ENCODE measurements around the gene TPST2. TPM values are rescaled to one million over a fixed set of nuclear protein-coding genes. Genes with fewer than 3 reads are reported as not detected.

Gene TPST2
- total and polyA plus RNA-seq, 2 of the 4 experiments (the other 2 are of a cell fraction) = 42.5 to 63.6 TPM

- no peak overlapping the region; the same call in 2 of the 3 replicates for H2BK15ac ChIP-seq (ENCODE audit: low read depth, low read length)
- TF ChIP-seq RCOR1 (IDR thresholded peaks at IDR 0.05; ENCODE audit: insufficient replicate concordance, low read length) (no peak), SMC3 (IDR thresholded peaks at IDR 0.05; ENCODE audit: low read depth, low read length) (no peak), CTCF (conservative IDR thresholded peaks at IDR 0.05; ENCODE audit: low read depth, low read length) (no peak), MAZ (IDR thresholded peaks at IDR 0.05; ENCODE audit: borderline replicate concordance, low read depth, low read length) (no peak), MXI1 (IDR thresholded peaks at IDR 0.05; ENCODE audit: borderline replicate concordance, low read depth, low read length) (no peak), MAFK (IDR thresholded peaks at IDR 0.05; ENCODE audit: low read depth, low read length) (no peak), RFX5 (IDR thresholded peaks at IDR 0.05; ENCODE audit: low read depth, low read length) (no peak), USF2 (IDR thresholded peaks at IDR 0.05; ENCODE audit: low read depth, low read length) (no peak), POLR2A (IDR thresholded peaks at IDR 0.05; ENCODE audit: low read depth, low read length) (no peak), FOS (IDR thresholded peaks at IDR 0.05; ENCODE audit: low read depth, low read length) (no peak)
- POLR2A ChIA-PET (ENCODE audit: unreplicated experiment) = no interaction called here
- no peak overlapping the region; a peak in 1 of 4 replicates for H4K8ac ChIP-seq (ENCODE audit: low read depth in 2 of 2, low read length in 2 of 2)
- peak overlapping the region; percentile 1; the same call in 1 of the 2 replicates for H2AK5ac ChIP-seq (ENCODE audit: low read depth, low read length)
- no peak overlapping the region for H2BK20ac ChIP-seq (ENCODE audit: low read depth, low read length)
- H2BK5ac ChIP-seq (ENCODE audit: low read depth, low read length, poor library complexity, severe bottlenecking) = no peak overlapping the region
- no peak overlapping the region for H3K14ac ChIP-seq (replicated peaks; ENCODE audit: low read depth, low read length)
- intact Hi-C loops (cut with micrococcal nuclease) = no loop called here
- 0 out of 2 replicates have a peak overlapping the region, but pooled peaks have one; percentile 6 for H4K91ac ChIP-seq (ENCODE audit: insufficient read depth, low read depth, low read length)
- H3K23ac ChIP-seq (ENCODE audit: low read depth, low read length) = no peak overlapping the region
- no peak overlapping the region for H2AK9ac ChIP-seq (replicated peaks; ENCODE audit: low read depth, low read length, poor library complexity)
- no peak overlapping the region for H3K56ac ChIP-seq (ENCODE audit: extremely low read depth, insufficient read depth, low read length)
- peaks cover 41% of the 10 kb centered on the region for H3K9me1 ChIP-seq (ENCODE audit: insufficient read depth, low read length)
- dilution Hi-C loops (cut with HindIII; ENCODE audit: low sequenced_read_pairs, unreplicated experiment) = no loop called here
- WGBS, 2 experiments (ENCODE audit: extremely low coverage in 2 of 2, insufficient read length in 1 of 2) = 50% methylated on average over 2 of the region's 6 CpGs; no CpG with 5 or more reads in 1 of the 2 experiments
- H4K5ac ChIP-seq (ENCODE audit: low read depth, low read length) = no peak overlapping the region
- in situ Hi-C loops (cut with MboI; ENCODE audit: low sequenced_read_pairs) = no loop called here
- no peak overlapping the region for H3K18ac ChIP-seq (ENCODE audit: low read depth, low read length)
- CTCF ChIA-PET = no interaction called here
- no peaks in the 10 kb centered on the region for H3K36me3 ChIP-seq (ENCODE audit: control insufficient read depth, insufficient read depth, low read length)
- no TSS peak for BruUV-seq (replicated peaks)
- DNase-seq (no peak), ATAC-seq (ENCODE audit: low read depth) (no peak)
- H2BK120ac ChIP-seq (ENCODE audit: low read depth, low read length) = 0 out of 2 replicates have a peak overlapping the region, but pooled peaks have one; percentile 29
- no peaks in the 10 kb centered on the region for H3K27me3 ChIP-seq (ENCODE audit: control insufficient read depth, insufficient read depth, low read length)
- no peak overlapping the region for H3K9ac ChIP-seq (ENCODE audit: low read depth, low read length)
- H4K20me1 ChIP-seq (ENCODE audit: insufficient read depth, low read length) = no peaks in the 10 kb centered on the region; the same call in 1 of the 2 replicates
- H2AFZ ChIP-seq (replicated peaks; ENCODE audit: low read length, poor library complexity) = no peak overlapping the region
- H3K27ac ChIP-seq (ENCODE audit: insufficient read depth, low read length) = no peak overlapping the region
- peaks cover 46 to 80% of the 10 kb centered on the region in 2 experiments for H3K79me1 ChIP-seq (ENCODE audit: low read depth in 1 of 2, low read length in 2 of 2)
- H3K4ac ChIP-seq (ENCODE audit: low read depth, low read length) = peak overlapping the region; percentile 58; the same call in 1 of the 2 replicates
- no peak overlapping the region for H3K4me3 ChIP-seq (ENCODE audit: insufficient read depth, low read depth, low read length)
- no peak overlapping the region for H3K4me2 ChIP-seq (ENCODE audit: low read depth, low read length)
- H3K9me3 ChIP-seq (ENCODE audit: control insufficient read depth, insufficient read depth, low read length) = no peaks in the 10 kb centered on the region
- peaks cover 27% of the 10 kb centered on the region for H3K4me1 ChIP-seq (ENCODE audit: control insufficient read depth, insufficient read depth, low read length)
Measured at GRCh38 chr22:26554956-26555355, 35.0 kb downstream of the TPST2 start.
